Smooth muscle cell (in vitro differentiated cells): ENCODE results near the gene NCAPH2. TPM values are rescaled to one million over a fixed set of nuclear protein-coding genes. Genes with fewer than 3 reads are reported as not detected.

ENCODE experiments used
- DNase-seq: peaks from one replicate; lab custom pipeline; 2025; ENCODE audit not compliant: unreplicated experiment; lab: John Stamatoyannopoulos, UW
- H2AFZ ChIP-seq: fragments of 200-600 bp; sonication (generic); 2 replicates; pipeline ENCODE4 v1.6.0; 2016; ENCODE audit warnings: antibody characterized with exemption, low read depth, mild to moderate bottlenecking
- H3F3A ChIP-seq: fragments of 200-600 bp; sonication (generic); 2 replicates; pipeline ENCODE4 v1.6.0; 2017; ENCODE audit warnings: antibody characterized with exemption, low read depth
- H3K27ac ChIP-seq: fragments of 200-600 bp; sonication (generic); 2 replicates; pipeline ENCODE4 v1.5.1; 2016; ENCODE audit warnings: low read depth, mild to moderate bottlenecking
- H3K27me3 ChIP-seq: fragments of 200-600 bp; sonication (generic); 2 replicates; pipeline ENCODE4 v1.6.1; 2016; ENCODE audit warnings: low read depth, mild to moderate bottlenecking
- H3K36me3 ChIP-seq: fragments of 200-600 bp; sonication (generic); 2 replicates; pipeline ENCODE4 v1.5.1; 2016; ENCODE audit warnings: low read depth
- H3K4me1 ChIP-seq: fragments of 200-600 bp; sonication (generic); 2 replicates; pipeline ENCODE4 v1.5.1; 2016; ENCODE audit warnings: low read depth
- H3K4me2 ChIP-seq: fragments of 200-600 bp; sonication (generic); 2 replicates; pipeline ENCODE4 v1.6.0; 2016; ENCODE audit warnings: mild to moderate bottlenecking
- H3K4me3 ChIP-seq: fragments of 200-600 bp; sonication (generic); 2 replicates; pipeline ENCODE4 v1.5.1; 2016; ENCODE audit warnings: mild to moderate bottlenecking
- H3K79me2 ChIP-seq: fragments of 200-600 bp; sonication (generic); 2 replicates; pipeline ENCODE4 v1.6.0; 2016; ENCODE audit warnings: low read depth, mild to moderate bottlenecking
- H3K9ac ChIP-seq: fragments of 200-600 bp; sonication (generic); 2 replicates; pipeline ENCODE4 v1.6.0; 2016; ENCODE audit warnings: low read depth
- H3K9me3 ChIP-seq: fragments of 200-600 bp; sonication (generic); replicated peaks from 2 replicates; pipeline ENCODE4 v1.5.1; 2016; ENCODE audit warnings: low read depth
- H4K20me1 ChIP-seq: fragments of 200-600 bp; sonication (generic); 2 replicates; pipeline ENCODE4 v1.6.0; 2016; ENCODE audit warnings: low read depth
- WGBS: methylation state at CpG from one replicate; pipeline ENCODE4 v1.1.7; 2016; ENCODE audit warnings: low lambda C conversion rate; 5-methylcytosine and 5-hydroxymethylcytosine counted together
- polyA plus RNA-seq: library from polyadenylated mRNA; unstranded; fragments of >200 nt; fragmentation: Nextera tagmentation; extraction: Ambion mirVana; gene quantifications from 2 replicates; pipeline ENCODE4 v1.2.1, GENCODE V29; 2016
- total RNA-seq: library from RNA; depleted of rRNA; stranded (reverse); fragments of >200 nt; gene quantifications from 2 replicates; pipeline ENCODE4 v1.2.3, GENCODE V29; 2014
- TF ChIP-seq, protein P1 (sequence below): fragments of 200-600 bp; sonication (generic); IDR thresholded peaks from 2 replicates; pipeline ENCODE4 v1.5.1; 2017; ENCODE audit warnings: borderline replicate concordance, mild to moderate bottlenecking, antibody characterized with exemption; ENCODE audit not compliant: insufficient read depth, poor library complexity, severe bottlenecking

The NCAPH2 gene
- total and polyA plus RNA-seq, 2 experiments from 2014 or later, result 24.1 to 45.7 TPM

GRCh38 chr22:50497093-50497492, 10.9 kb upstream of the NCAPH2 start:
- no peak overlapping the region for H3K4me3 ChIP-seq
- no peak overlapping the region for H3K9ac ChIP-seq
- no peak for DNase-seq
- no peaks in the 10 kb centered on the region for H4K20me1 ChIP-seq
- no peak overlapping the region for H2AFZ ChIP-seq
- H3K9me3 ChIP-seq, result no peaks in the 10 kb centered on the region
- no peaks in the 10 kb centered on the region for H3F3A ChIP-seq
- 89% methylated on average over 6 of the region's 6 CpGs for WGBS
- H3K36me3 ChIP-seq, result no peaks in the 10 kb centered on the region
- no peaks in the 10 kb centered on the region for H3K79me2 ChIP-seq
- H3K4me1 ChIP-seq, result no peaks in the 10 kb centered on the region
- TF ChIP-seq, protein P1, sequence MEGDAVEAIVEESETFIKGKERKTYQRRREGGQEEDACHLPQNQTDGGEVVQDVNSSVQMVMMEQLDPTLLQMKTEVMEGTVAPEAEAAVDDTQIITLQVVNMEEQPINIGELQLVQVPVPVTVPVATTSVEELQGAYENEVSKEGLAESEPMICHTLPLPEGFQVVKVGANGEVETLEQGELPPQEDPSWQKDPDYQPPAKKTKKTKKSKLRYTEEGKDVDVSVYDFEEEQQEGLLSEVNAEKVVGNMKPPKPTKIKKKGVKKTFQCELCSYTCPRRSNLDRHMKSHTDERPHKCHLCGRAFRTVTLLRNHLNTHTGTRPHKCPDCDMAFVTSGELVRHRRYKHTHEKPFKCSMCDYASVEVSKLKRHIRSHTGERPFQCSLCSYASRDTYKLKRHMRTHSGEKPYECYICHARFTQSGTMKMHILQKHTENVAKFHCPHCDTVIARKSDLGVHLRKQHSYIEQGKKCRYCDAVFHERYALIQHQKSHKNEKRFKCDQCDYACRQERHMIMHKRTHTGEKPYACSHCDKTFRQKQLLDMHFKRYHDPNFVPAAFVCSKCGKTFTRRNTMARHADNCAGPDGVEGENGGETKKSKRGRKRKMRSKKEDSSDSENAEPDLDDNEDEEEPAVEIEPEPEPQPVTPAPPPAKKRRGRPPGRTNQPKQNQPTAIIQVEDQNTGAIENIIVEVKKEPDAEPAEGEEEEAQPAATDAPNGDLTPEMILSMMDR, result no peak
- no peak overlapping the region for H3K27ac ChIP-seq
- no peaks in the 10 kb centered on the region for H3K27me3 ChIP-seq
- H3K4me2 ChIP-seq, result no peak overlapping the region

DNA sequence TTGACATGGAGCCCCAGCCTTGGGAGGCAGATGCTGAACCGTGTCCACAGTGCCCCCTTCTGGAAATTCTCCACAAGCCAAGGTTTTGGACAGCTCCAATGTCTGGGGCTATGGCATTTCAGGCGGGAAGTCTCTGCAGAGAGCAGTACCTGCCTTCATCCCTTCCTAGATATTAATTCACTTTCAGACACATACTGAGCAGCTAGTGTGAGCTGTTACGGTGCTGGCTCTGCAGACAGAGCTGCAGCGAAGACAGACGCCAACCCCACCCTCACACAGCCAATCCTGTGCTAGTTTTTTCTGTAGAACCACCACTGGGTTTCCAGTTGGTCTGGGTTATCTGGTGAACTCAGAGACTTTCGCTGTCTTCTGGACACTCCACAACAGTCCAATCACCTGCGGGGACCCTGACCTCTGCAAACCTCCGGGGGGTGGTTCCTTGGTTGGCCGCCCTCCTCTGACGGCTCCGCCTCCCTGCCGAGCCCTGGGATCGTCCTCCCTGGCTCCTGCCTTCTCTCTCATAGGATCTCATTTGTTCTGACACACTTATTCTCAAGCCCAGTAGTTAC, 9.6 kb upstream of the NCAPH2 start:
- Histone ChIP-seq H3K4me3 (no peak overlapping the region), H3K4me2 (no peak overlapping the region), H3K79me2 (no peaks in the 10 kb centered on the region), H3F3A (no peaks in the 10 kb centered on the region), H2AFZ (no peak overlapping the region), H3K27ac (no peak overlapping the region), H3K27me3 (no peaks in the 10 kb centered on the region), H3K9me3 (no peaks in the 10 kb centered on the region), H3K36me3 (no peaks in the 10 kb centered on the region), H3K4me1 (no peaks in the 10 kb centered on the region), H3K9ac (no peak overlapping the region), H4K20me1 (no peaks in the 10 kb centered on the region)
- TF ChIP-seq, protein P1, result peak; percentile 49
- no peak for DNase-seq
- 33% methylated on average over 13 of the region's 13 CpGs for WGBS

DNA sequence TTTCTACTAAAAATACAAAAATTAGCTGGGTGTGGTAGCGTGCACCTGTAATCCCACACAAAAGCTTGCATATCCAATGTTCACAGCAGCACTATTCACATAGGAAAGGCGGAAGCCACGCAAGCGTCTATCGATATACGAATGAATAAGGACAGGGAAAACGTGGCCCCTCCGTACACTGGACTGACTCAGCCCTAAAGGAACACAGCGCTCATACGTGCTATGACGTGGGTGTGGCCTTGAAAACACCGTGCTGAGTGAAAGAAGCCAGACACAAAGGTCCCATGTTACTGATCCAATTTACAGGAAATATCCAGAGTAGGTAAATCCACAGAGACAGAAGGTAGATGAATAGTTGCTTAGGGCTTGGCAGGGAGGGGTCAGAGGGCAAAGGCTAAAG, 7.6 kb upstream of the NCAPH2 start:
- H3K9ac ChIP-seq, result no peak overlapping the region
- no peaks in the 10 kb centered on the region for H3F3A ChIP-seq
- no peak overlapping the region for H2AFZ ChIP-seq
- H3K27me3 ChIP-seq, result no peaks in the 10 kb centered on the region
- H4K20me1 ChIP-seq, result no peaks in the 10 kb centered on the region
- no peaks in the 10 kb centered on the region for H3K4me1 ChIP-seq
- WGBS, result 92% methylated on average over 12 of the region's 12 CpGs
- H3K79me2 ChIP-seq, result no peaks in the 10 kb centered on the region
- TF ChIP-seq, protein P1, result no peak
- H3K27ac ChIP-seq, result no peak overlapping the region
- H3K4me3 ChIP-seq, result no peak overlapping the region
- no peaks in the 10 kb centered on the region for H3K9me3 ChIP-seq
- H3K4me2 ChIP-seq, result no peak overlapping the region
- no peaks in the 10 kb centered on the region for H3K36me3 ChIP-seq
- DNase-seq, result no peak

DNA sequence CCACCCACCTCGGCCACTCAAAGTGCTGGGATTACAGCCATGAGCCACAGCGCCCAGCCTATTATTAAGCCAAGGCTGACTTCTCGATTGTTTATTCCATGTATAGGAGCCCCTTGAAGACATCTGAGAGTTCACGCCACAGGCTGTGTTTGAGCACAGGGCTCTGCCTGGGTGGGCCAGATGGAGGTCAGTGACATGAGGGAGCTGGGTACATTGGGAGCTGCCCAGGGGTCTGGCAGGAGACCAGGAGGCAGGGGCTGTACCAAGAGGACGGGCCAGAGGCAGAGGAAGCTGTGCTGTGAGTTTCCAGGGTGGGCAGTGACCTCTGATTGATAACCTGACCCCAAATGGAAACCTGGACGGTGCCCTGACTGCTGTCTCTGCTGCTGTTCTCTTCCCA, 5.9 kb upstream of the NCAPH2 start:
- TF ChIP-seq, protein P1, result no peak
- WGBS, result over 99% methylated on average over 5 of the region's 6 CpGs
- DNase-seq, result no peak
- Histone ChIP-seq H3K4me2 (no peak overlapping the region), H3K4me1 (peaks cover 7% of the 10 kb centered on the region), H3K9ac (no peak overlapping the region), H3K36me3 (no peaks in the 10 kb centered on the region), H3K27me3 (no peaks in the 10 kb centered on the region), H3K27ac (no peak overlapping the region), H4K20me1 (no peaks in the 10 kb centered on the region), H3K9me3 (no peaks in the 10 kb centered on the region), H3K79me2 (peaks cover 14% of the 10 kb centered on the region), H2AFZ (no peak overlapping the region), H3F3A (no peaks in the 10 kb centered on the region), H3K4me3 (no peak overlapping the region)
